K562 (cell line): ENCODE results near the gene MTHFSD. TPM values are rescaled to one million over a fixed set of nuclear protein-coding genes. Genes with fewer than 3 reads are reported as not detected.

Experiments used
- ATAC-seq: fragments of 200-7000 bp; cut with Tn5 transposase; 3 replicates; pipeline ENCODE4 v1.9.1; 2020; ENCODE audit warnings: moderate library complexity
- BruUV-seq: library from RNA; stranded (reverse); fragments of 400-500 nt; replicated peaks from 2 replicates; lab custom pipeline; 2021; lab: Mats Ljungman, UMichigan
- CTCF ChIA-PET: fragments of 300-600 bp; formaldehyde crosslinking; extraction: SDS; loops from one replicate; lab custom pipeline; 2021; ENCODE audit warnings: low intra/inter-chr PET ratio; lab: Yijun Ruan, JAX
- POLR2A ChIA-PET: fragments of 300-600, 350-650 bp; sonication (Branson Sonifier 250); formaldehyde crosslinking; extraction: SDS; loops from one replicate; lab custom pipeline; 2021; ENCODE audit warnings: antibody characterized with exemption, inconsistent platforms; lab: Yijun Ruan, JAX
- DNase-seq, 4 experiments: peaks; one replicate each; pipeline versions ENCODE4 v3.0.0 to v3.0.0-alpha.2; 2011 to 2018; ENCODE audit warnings: low spot score in 3 of 4, mixed read lengths in 3 of 4; ENCODE audit errors: extremely low read depth in 1 of 4
- FAIRE-seq: peaks from 2 replicates; lab custom pipeline; 2011; peaks lifted over from hg19 to GRCh38; lab: Jason Lieb, UNC
- H2AFZ ChIP-seq: 2 replicates; pipeline ENCODE4 v1.6.0; 2011; ENCODE audit warnings: low read depth, low read length, control low read depth, inconsistent platforms
- H3K27ac ChIP-seq: fragments of 200-600 bp; 3 replicates; pipeline ENCODE4 v1.8.0; 2011; ENCODE audit warnings: low read depth, mild to moderate bottlenecking, control low read depth, inconsistent platforms, low read length, moderate library complexity, mixed read lengths; ENCODE audit errors: extremely low read depth
- H3K27me3 ChIP-seq, 2 experiments: fragments of 300-600 bp in 1 of 2; 2 replicates in 1 of 2; 3 replicates in 1 of 2; pipeline versions ENCODE4 v1.6.0 to v1.8.0; 2011; ENCODE audit warnings: inconsistent platforms in 2 of 2, low read length in 2 of 2, mild to moderate bottlenecking in 1 of 2, mixed read lengths in 1 of 2, moderate library complexity in 1 of 2; ENCODE audit not compliant: control insufficient read depth in 2 of 2, insufficient read depth in 2 of 2
- H3K36me3 ChIP-seq: fragments of 300-600 bp; 3 replicates; pipeline ENCODE4 v1.8.0; 2011; ENCODE audit warnings: mild to moderate bottlenecking, low read length, inconsistent platforms; ENCODE audit not compliant: control insufficient read depth, insufficient read depth
- H3K4me1 ChIP-seq, 2 experiments: fragments of 200-600 bp in 1 of 2; replicated peaks in 1 of 2; 2 replicates in 1 of 2; 3 replicates in 1 of 2; pipeline versions ENCODE4 v1.5.1 to v1.8.0; 2011; ENCODE audit warnings: inconsistent platforms in 2 of 2, low read length in 2 of 2, mild to moderate bottlenecking in 1 of 2, mixed read lengths in 1 of 2, moderate library complexity in 1 of 2; ENCODE audit not compliant: control insufficient read depth in 2 of 2, insufficient read depth in 2 of 2
- H3K4me2 ChIP-seq: 2 replicates; pipeline ENCODE4 v1.6.1; 2011; ENCODE audit warnings: low read length, control low read depth, inconsistent platforms, mixed read lengths; ENCODE audit not compliant: insufficient read depth
- H3K4me3 ChIP-seq: fragments of 200-600 bp; sonication (generic), shearing (Covaris generic); 2 replicates; pipeline ENCODE4 v1.5.1; 2016; ENCODE audit warnings: control low read depth, inconsistent platforms
- H3K79me2 ChIP-seq: fragments of 200-600 bp; 3 replicates; pipeline ENCODE4 v1.8.0; 2011; ENCODE audit warnings: low read length, inconsistent platforms; ENCODE audit not compliant: control insufficient read depth, insufficient read depth
- H3K9ac ChIP-seq, 2 experiments: 2 replicates each; pipeline versions ENCODE4 v1.6.0 to v1.6.1; 2011; ENCODE audit warnings: low read depth in 2 of 2, low read length in 2 of 2, control low read depth in 1 of 2, inconsistent platforms in 1 of 2, mild to moderate bottlenecking in 1 of 2, mixed read lengths in 1 of 2; ENCODE audit not compliant: insufficient read depth in 1 of 2
- H3K9me1 ChIP-seq: one replicate; pipeline ENCODE4 v1.6.0; 2011; ENCODE audit warnings: inconsistent platforms, mild to moderate bottlenecking, low read length, moderate library complexity; ENCODE audit not compliant: control insufficient read depth, insufficient read depth
- H3K9me3 ChIP-seq: replicated peaks from 2 replicates; pipeline ENCODE4 v1.5.1; 2011; ENCODE audit warnings: low read depth, low read length, inconsistent platforms; ENCODE audit not compliant: control insufficient read depth, insufficient read depth
- H4K20me1 ChIP-seq: replicated peaks from 2 replicates; pipeline ENCODE4 v1.6.1; 2011; ENCODE audit warnings: low read length, inconsistent platforms, mixed read lengths; ENCODE audit not compliant: control insufficient read depth, insufficient read depth
- EGR1 ChIP-seq: fragments of 450-650 bp; conservative IDR thresholded peaks from 2 replicates; pipeline ENCODE4 v1.6.1; 2017; ENCODE audit warnings: mild to moderate bottlenecking
- HIVEP1 ChIP-seq: fragments of 250-450 bp; sonication (Bioruptor Pico); IDR thresholded peaks from 2 replicates; pipeline ENCODE4 v1.4.0; 2020; ENCODE audit warnings: mild to moderate bottlenecking
- HLTF ChIP-seq: fragments of 450-650 bp; IDR thresholded peaks from 2 replicates; pipeline ENCODE4 v1.6.1; 2016
- NCOR1 ChIP-seq: fragments of 450-650 bp; IDR thresholded peaks from 2 replicates; pipeline ENCODE4 v1.6.1; 2016; ENCODE audit warnings: mild to moderate bottlenecking, moderate library complexity
- NR0B1 ChIP-seq: fragments of 450-650 bp; IDR thresholded peaks from one replicate; pipeline ENCODE4 v1.6.1; 2018; ENCODE audit warnings: mild to moderate bottlenecking, moderate library complexity; ENCODE audit not compliant: partially characterized antibody
- SMAD2 ChIP-seq: fragments of 150-350 bp; IDR thresholded peaks from 2 replicates; pipeline ENCODE4 v1.6.1; 2014; ENCODE audit warnings: low read depth, mild to moderate bottlenecking, low read length
- TCF3 ChIP-seq: sonication (generic); formaldehyde crosslinking; IDR thresholded peaks from 2 replicates; pipeline ENCODE4 v1.4.0; 2020; ENCODE audit warnings: mild to moderate bottlenecking, missing genetic modification reagents
- XRCC4 ChIP-seq: IDR thresholded peaks from one replicate; pipeline ENCODE4 v1.6.1; 2011; ENCODE audit not compliant: insufficient read depth, insufficient read length; ENCODE audit errors: extremely low read depth
- ZNF668 ChIP-seq: fragments of 250-450 bp; sonication (Bioruptor Pico); IDR thresholded peaks from 2 replicates; pipeline ENCODE4 v1.8.0; 2022; ENCODE audit warnings: mild to moderate bottlenecking, inconsistent platforms
- WGBS: fragments of 100-300 bp; shearing (Covaris generic); methylation state at CpG from one replicate; pipeline ENCODE4 v1.1.6; 2016; ENCODE audit warnings: low coverage, mixed read lengths; ENCODE audit not compliant: insufficient coverage; ENCODE audit errors: missing lambda C conversion rate; 5-methylcytosine and 5-hydroxymethylcytosine counted together
- in situ Hi-C: fragments of 300-500 bp; cut with MboI; formaldehyde crosslinking; loops from 4 replicates; pipeline ENCODE4 v1.15.0; 2018; ENCODE audit warnings: inconsistent platforms, mixed read lengths
- intact Hi-C: fragments of 100-400 bp; cut with micrococcal nuclease; formaldehyde crosslinking; loops from 2 replicates; pipeline ENCODE4 v1.14.2; 2022
- polyA plus RNA-seq, 8 experiments: library from polyadenylated mRNA; depleted of rRNA in 4 of 8; stranded (reverse) in 5 of 8; unstranded in 3 of 8; fragments of >200 nt; fragmentation: Nextera tagmentation in 2 of 8; fragmentation: Illumina TruSeq in 1 of 8; extraction: Ambion mirVana in 2 of 8; extraction: Trizol in 1 of 8; gene quantifications; 2 replicates each; pipeline versions ENCODE4 v1.2.1 to v1.2.3, GENCODE V29; 2011 to 2014; ENCODE audit warnings: inconsistent platforms in 1 of 8, missing spikeins in 1 of 8
- total RNA-seq, 7 experiments: library from RNA; depleted of rRNA in 6 of 7; stranded (reverse); fragments of >200 nt in 6 of 7; fragmentation: Illumina TruSeq in 2 of 7; extraction: Trizol in 2 of 7; gene quantifications; 2 replicates each; pipeline versions ENCODE4 v1.2.1 to v1.2.3, GENCODE V29; 2011 to 2021; ENCODE audit warnings: low replicate concordance in 1 of 7

Gene MTHFSD
- total and polyA plus RNA-seq, 9 of the 15 experiments (the other 6 are each of a cell fraction or from before 2014, with no cell fraction given): 3.2 to 20.2 (median 12.0) TPM

DNA sequence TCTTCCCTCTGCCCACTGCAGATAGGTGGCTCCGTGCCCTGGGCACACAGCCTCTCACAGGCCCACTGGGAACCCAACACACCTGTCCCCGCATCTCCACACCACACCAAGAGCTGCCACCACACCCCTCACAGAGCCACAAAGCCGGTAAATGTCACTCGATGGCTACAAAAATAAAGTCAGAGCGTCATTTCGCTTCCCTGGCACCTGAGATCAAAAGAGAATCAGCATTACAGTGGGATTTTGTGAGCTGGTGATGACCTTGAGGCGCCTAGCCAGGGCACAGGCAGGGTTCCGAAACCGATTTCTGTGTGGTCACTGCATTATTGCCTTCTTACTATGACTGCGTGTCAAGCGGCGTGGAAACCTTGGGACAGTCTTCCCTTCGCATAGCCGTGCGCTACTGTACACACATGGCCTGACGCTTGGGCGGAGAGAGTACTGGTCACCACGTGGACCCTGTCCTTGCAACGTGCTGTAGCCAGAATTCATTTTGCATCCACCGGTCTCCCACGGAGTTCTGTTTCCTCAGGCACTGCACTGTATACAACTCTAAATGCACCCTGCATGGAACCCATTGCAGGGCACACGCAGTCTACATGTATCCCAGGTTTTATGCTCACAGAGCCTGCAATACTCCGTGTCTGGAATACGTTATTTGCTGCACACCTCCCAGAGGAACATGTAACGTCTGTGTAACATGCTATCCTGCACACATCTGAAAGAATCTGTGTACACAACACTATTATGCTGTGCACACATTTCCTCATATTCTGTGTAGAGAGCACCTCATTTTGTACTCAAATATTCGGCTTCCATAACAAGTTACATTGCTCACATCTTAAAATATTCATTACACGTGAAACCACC, 50.5 kb downstream of the MTHFSD start:
- Histone ChIP-seq H3K36me3 (no peaks in the 10 kb centered on the region), H3K79me2 (no peaks in the 10 kb centered on the region), H3K4me2 (no peak overlapping the region), H3K9me3 (no peaks in the 10 kb centered on the region), H3K4me3 (no peak overlapping the region), H2AFZ (no peak overlapping the region), H3K9me1 (no peaks in the 10 kb centered on the region), H3K27me3 (peaks cover 45 to 80% of the 10 kb centered on the region in 2 experiments), H3K4me1 (peaks cover 0 to 11% of the 10 kb centered on the region in 2 experiments; a peak in 1 of 5 replicates), H4K20me1 (peaks cover 6% of the 10 kb centered on the region; the same call in 1 of the 2 replicates), H3K9ac (no peak overlapping the region), H3K27ac (no peak overlapping the region)
- DNase-seq (no peak), ATAC-seq (no peak), FAIRE-seq (no peak)
- in situ Hi-C loops: no loop called here
- CTCF ChIA-PET: no interaction called here
- no peak for TF ChIP-seq NCOR1
- no peak for TF ChIP-seq TCF3 (CRISPR knock-in tag)
- TF ChIP-seq HIVEP1 (CRISPR knock-in tag): no peak
- no peak for TF ChIP-seq ZNF668 (CRISPR knock-in tag)
- TF ChIP-seq NR0B1: no peak
- TF ChIP-seq SMAD2: no peak
- TF ChIP-seq XRCC4: no peak
- TF ChIP-seq HLTF: no peak
- no peak for TF ChIP-seq EGR1
- intact Hi-C loops: no loop called here
- WGBS: 3% methylated on average over 27 of the region's 27 CpGs
- no TSS peak for BruUV-seq
- POLR2A ChIA-PET: interaction anchor here (0.5 kb wide), 1 partner anchor 1242 kb away, joined by 3 read pairs; no protein-coding TSS in a partner anchor
